IPS-15b (cell line): ENCODE results near the gene IL6ST.

Experiments used
- H3K27me3 ChIP-seq: one replicate; pipeline ENCODE4 v1.6.1; 2013; ENCODE audit warnings: low read length; ENCODE audit not compliant: control insufficient read depth, insufficient read depth
- H3K36me3 ChIP-seq: one replicate; pipeline ENCODE4 v1.6.1; 2013; ENCODE audit warnings: low read length; ENCODE audit not compliant: control insufficient read depth, insufficient read depth
- H3K4me1 ChIP-seq: one replicate; pipeline ENCODE4 v1.6.1; 2013; ENCODE audit warnings: mild to moderate bottlenecking, low read length; ENCODE audit not compliant: control insufficient read depth, insufficient read depth
- H3K4me3 ChIP-seq: one replicate; pipeline ENCODE4 v1.5.1; 2013; ENCODE audit warnings: low read depth, low read length
- H3K9ac ChIP-seq: one replicate; pipeline ENCODE4 v1.6.1; 2013; ENCODE audit warnings: low read depth, mild to moderate bottlenecking, low read length
- H3K9me3 ChIP-seq: one replicate; pipeline ENCODE4 v1.6.1; 2013; ENCODE audit warnings: mild to moderate bottlenecking, low read length; ENCODE audit not compliant: control insufficient read depth, insufficient read depth

IL6ST gene

GRCh38 chr5:55924744-55925143 lies 70.0 kb downstream of the IL6ST start:
- Histone ChIP-seq H3K36me3 (no peaks in the 10 kb centered on the region), H3K9me3 (no peaks in the 10 kb centered on the region), H3K4me1 (no peaks in the 10 kb centered on the region), H3K4me3 (no peak overlapping the region), H3K27me3 (no peaks in the 10 kb centered on the region), H3K9ac (no peak overlapping the region)

- no peak overlapping the region for H3K4me3 ChIP-seq
- H3K36me3 ChIP-seq: no peaks in the 10 kb centered on the region
- no peaks in the 10 kb centered on the region for H3K4me1 ChIP-seq
- H3K9ac ChIP-seq: no peak overlapping the region
- H3K27me3 ChIP-seq: no peaks in the 10 kb centered on the region
- H3K9me3 ChIP-seq: no peaks in the 10 kb centered on the region
Observed at GRCh38 chr5:55923865-55924500, 70.8 kb downstream of the IL6ST start.

- H3K9ac ChIP-seq: no peak overlapping the region
- H3K36me3 ChIP-seq: no peaks in the 10 kb centered on the region
- H3K4me1 ChIP-seq: no peaks in the 10 kb centered on the region
- no peaks in the 10 kb centered on the region for H3K27me3 ChIP-seq
- no peak overlapping the region for H3K4me3 ChIP-seq
- H3K9me3 ChIP-seq: no peaks in the 10 kb centered on the region
Observed at GRCh38 chr5:55923177-55923771, 71.5 kb downstream of the IL6ST start.

- Histone ChIP-seq H3K4me1 (no peaks in the 10 kb centered on the region), H3K9me3 (no peaks in the 10 kb centered on the region), H3K36me3 (no peaks in the 10 kb centered on the region), H3K27me3 (no peaks in the 10 kb centered on the region), H3K9ac (no peak overlapping the region), H3K4me3 (no peak overlapping the region)
Observed at GRCh38 chr5:55921617-55922016, 73.1 kb downstream of the IL6ST start.

- Histone ChIP-seq H3K27me3 (no peaks in the 10 kb centered on the region), H3K36me3 (no peaks in the 10 kb centered on the region), H3K4me3 (no peak overlapping the region), H3K9ac (no peak overlapping the region), H3K9me3 (no peaks in the 10 kb centered on the region), H3K4me1 (no peaks in the 10 kb centered on the region)
Observed at GRCh38 chr5:55920784-55921183, 74.0 kb downstream of the IL6ST start.

GRCh38 chr5:55919625-55920024 lies 75.1 kb downstream of the IL6ST start:
- Histone ChIP-seq H3K4me1 (no peaks in the 10 kb centered on the region), H3K27me3 (no peaks in the 10 kb centered on the region), H3K9me3 (no peaks in the 10 kb centered on the region), H3K4me3 (no peak overlapping the region), H3K36me3 (no peaks in the 10 kb centered on the region), H3K9ac (no peak overlapping the region)

GRCh38 chr5:55918087-55919035 lies 76.4 kb downstream of the IL6ST start:
- Histone ChIP-seq H3K27me3 (no peaks in the 10 kb centered on the region), H3K9me3 (no peaks in the 10 kb centered on the region), H3K9ac (no peak overlapping the region), H3K4me3 (no peak overlapping the region), H3K36me3 (no peaks in the 10 kb centered on the region), H3K4me1 (no peaks in the 10 kb centered on the region)

GRCh38 chr5:55917402-55918086 lies 77.2 kb downstream of the IL6ST start:
- Histone ChIP-seq H3K27me3 (no peaks in the 10 kb centered on the region), H3K9me3 (no peaks in the 10 kb centered on the region), H3K36me3 (no peaks in the 10 kb centered on the region), H3K9ac (no peak overlapping the region), H3K4me3 (no peak overlapping the region), H3K4me1 (no peaks in the 10 kb centered on the region)

- H3K9ac ChIP-seq: no peak overlapping the region
- no peak overlapping the region for H3K4me3 ChIP-seq
- no peaks in the 10 kb centered on the region for H3K4me1 ChIP-seq
- H3K9me3 ChIP-seq: no peaks in the 10 kb centered on the region
- H3K36me3 ChIP-seq: no peaks in the 10 kb centered on the region
- H3K27me3 ChIP-seq: no peaks in the 10 kb centered on the region
Observed at GRCh38 chr5:55916986-55917385, 77.8 kb downstream of the IL6ST start.

- Histone ChIP-seq H3K4me3 (no peak overlapping the region), H3K4me1 (no peaks in the 10 kb centered on the region), H3K36me3 (no peaks in the 10 kb centered on the region), H3K27me3 (no peaks in the 10 kb centered on the region), H3K9me3 (no peaks in the 10 kb centered on the region), H3K9ac (no peak overlapping the region)
Observed at GRCh38 chr5:55915783-55916182, 79.0 kb downstream of the IL6ST start.

GRCh38 chr5:55914971-55915370 lies 79.8 kb downstream of the IL6ST start:
- no peaks in the 10 kb centered on the region for H3K36me3 ChIP-seq
- H3K4me3 ChIP-seq: no peak overlapping the region
- no peaks in the 10 kb centered on the region for H3K27me3 ChIP-seq

More at GRCh38 chr5:55914971-55915370, 79.8 kb downstream of the IL6ST start:
- H3K9me3 ChIP-seq: no peaks in the 10 kb centered on the region
- no peaks in the 10 kb centered on the region for H3K4me1 ChIP-seq
- H3K9ac ChIP-seq: no peak overlapping the region
